C4-2B (cell line): ENCODE measurements around the gene SLC8A3.

ENCODE experiments used
- CTCF ChIP-seq: fragments of 450-650 bp; conservative IDR thresholded peaks from 2 replicates; pipeline ENCODE4 v1.5.1; 2017; ENCODE audit warnings: mild to moderate bottlenecking
- ZFX ChIP-seq: fragments of 450-650 bp; IDR thresholded peaks from 2 replicates; pipeline ENCODE4 v1.6.1; 2017

- no peak for TF ChIP-seq CTCF
- TF ChIP-seq ZFX: no peak
Measured at GRCh38 chr14:70148911-70149595, 39.7 kb downstream of the SLC8A3 start.
